ENCODE results near the gene SALL2.

- TF ChIP-seq CTCF (IDR thresholded peaks at IDR 0.05) (no peak), POLR2A (IDR thresholded peaks at IDR 0.05) (no peak), EP300 (IDR thresholded peaks at IDR 0.05) (no peak), POLR2AphosphoS5 (IDR thresholded peaks at IDR 0.05) (no peak)
These were observed 16.6 kb downstream of the SALL2 start for GRCh38 chr14:21509432-21510143.
